Stimulated activated CD4-positive, alpha-beta T cell treated with anti-CD3 and anti-CD28 coated beads, Interleukin-4, amount 100 ng/mL, for 48 hours (primary cell): Measurements from ENCODE around the gene MUC20.
"Not testable (repeated sequence)": the region's sequence is repeated elsewhere in the genome, so short reads cannot be mapped to it uniquely, and the experiment has no call there.

Experiments
- DNase-seq, 2 donors: peaks; one replicate each; pipeline ENCODE4 v3.0.0-alpha.2; 2020; ENCODE audit warnings: low read depth in 2 of 2

The MUC20 gene, protein sequence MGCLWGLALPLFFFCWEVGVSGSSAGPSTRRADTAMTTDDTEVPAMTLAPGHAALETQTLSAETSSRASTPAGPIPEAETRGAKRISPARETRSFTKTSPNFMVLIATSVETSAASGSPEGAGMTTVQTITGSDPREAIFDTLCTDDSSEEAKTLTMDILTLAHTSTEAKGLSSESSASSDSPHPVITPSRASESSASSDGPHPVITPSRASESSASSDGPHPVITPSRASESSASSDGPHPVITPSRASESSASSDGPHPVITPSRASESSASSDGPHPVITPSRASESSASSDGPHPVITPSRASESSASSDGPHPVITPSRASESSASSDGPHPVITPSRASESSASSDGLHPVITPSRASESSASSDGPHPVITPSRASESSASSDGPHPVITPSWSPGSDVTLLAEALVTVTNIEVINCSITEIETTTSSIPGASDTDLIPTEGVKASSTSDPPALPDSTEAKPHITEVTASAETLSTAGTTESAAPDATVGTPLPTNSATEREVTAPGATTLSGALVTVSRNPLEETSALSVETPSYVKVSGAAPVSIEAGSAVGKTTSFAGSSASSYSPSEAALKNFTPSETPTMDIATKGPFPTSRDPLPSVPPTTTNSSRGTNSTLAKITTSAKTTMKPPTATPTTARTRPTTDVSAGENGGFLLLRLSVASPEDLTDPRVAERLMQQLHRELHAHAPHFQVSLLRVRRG

DNA sequence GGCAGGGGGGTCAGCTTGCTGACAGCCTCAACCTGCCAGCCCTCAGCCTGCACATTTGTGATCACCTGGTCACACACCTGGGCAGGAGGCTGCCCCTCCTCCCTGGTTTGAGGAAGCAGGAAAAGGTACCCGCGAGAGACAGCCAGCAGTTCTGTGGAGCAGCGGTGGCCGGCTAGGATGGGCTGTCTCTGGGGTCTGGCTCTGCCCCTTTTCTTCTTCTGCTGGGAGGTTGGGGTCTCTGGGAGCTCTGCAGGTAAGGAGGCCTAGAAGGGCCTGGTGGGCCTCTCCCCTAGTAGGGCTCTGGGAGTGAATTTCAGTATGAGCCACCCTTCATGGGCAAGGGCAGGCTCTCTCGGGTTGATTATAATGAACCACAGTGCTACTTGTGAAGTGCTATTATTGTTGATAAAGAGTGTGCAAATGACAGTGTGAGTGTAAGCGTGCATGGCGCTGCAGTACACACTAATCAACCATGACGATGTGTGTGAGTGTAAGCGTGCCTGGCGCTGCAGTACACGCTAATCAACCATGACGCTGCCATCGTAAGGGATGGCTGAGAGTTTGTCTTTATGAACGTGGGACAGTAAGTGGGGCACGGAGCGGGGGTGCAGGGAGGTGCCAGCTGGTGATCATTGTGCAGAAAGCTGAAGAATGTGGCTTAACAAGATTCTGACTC is at the start of gene MUC20:
MUC20 (plus strand) TSS at position 148 of the 676 bp plus-strand sequence; CDS start at position 178, 30 bp downstream.
- not testable (repeated sequence) for DNase-seq

DNA sequence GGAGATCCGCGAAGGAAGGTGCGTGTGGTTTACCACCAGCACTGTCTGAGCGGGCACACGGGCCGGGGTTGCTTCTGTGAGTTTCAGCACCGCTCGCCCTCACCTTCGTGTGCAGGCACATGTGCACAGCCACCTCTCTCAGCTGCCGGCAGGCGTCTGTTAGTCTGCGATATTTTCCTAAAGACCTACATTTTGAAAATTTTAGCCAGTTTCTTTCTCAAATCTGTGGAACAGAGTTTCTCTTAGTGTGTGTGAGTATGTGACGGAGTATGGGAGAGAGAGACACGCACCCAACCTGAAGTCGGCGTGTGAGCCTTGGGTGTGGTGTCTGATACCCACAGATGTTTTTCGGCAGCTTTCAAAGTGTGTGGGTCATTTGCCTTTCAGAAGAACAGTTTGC is 49.5 kb upstream of the MUC20 start:
- not testable (repeated sequence) for DNase-seq

DNA sequence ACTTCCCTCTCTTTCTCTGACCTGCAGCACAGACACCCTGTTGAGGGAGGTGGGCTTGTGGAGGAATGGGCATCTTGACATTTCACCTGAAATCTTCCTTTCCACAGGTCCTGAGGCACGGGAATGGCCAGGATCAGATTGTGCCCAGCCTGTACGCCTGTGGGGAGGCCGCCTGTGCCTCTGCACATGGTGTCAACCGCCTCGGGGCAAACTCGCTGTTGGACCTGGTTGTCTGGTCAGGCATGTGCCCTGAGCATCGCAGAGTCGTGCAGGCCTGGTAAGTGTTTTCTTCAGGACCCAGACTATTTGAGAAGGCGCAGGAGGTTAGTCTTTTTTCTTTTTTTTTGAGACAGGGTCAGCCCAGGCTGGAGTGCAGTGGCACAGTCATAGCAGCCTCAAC is 47.1 kb upstream of the MUC20 start:
- not testable (repeated sequence) for DNase-seq

DNA sequence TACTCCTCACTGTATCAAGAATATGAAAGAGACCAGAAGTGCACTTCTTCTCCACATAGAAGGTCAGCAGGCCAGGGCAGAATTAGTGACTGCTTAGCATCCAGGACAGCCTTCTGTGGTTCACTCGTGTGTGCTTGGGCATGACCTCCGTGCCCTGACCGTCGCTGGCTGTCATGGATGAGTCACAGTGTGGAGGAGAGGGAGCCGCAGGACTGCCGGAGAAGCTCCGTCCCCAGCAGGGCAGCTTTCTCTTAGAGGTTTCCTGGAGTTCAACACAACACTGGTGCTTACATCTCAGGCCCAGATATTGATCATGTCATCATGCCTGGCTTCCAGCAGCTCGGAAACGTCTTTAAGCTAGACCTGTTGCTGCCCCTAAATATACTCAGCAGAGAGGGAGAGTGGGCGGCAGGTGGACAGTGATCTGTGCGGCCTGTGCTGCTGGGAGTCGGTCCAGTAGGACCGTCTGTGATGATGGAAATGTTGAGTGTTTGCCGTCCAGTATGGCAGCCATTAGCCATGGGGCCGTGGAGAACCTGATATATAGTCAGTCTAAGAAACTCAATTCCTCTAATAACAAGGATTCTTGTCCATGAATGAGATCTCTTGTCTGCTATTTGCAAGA is 42.3 kb upstream of the MUC20 start:
- not testable (repeated sequence) for DNase-seq

DNA sequence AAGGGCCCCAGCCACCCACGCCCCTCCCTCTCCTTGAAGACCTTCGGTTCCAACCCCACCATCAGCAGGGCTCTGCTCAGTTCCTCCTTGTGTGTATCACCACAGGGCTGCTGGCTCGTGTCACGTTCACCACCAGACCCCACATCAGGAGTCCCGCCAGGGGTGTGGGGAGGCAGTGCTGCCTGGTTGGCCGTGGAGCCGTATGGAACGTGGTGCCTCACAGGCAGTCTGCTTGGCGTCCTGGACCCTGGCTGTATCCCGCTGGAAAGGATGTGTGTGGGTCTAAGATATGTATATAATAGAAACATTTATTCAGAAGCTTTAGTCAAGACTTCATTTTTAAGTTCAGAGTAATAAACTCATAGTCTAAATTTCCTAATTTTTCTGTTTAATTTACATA is 40.1 kb upstream of the MUC20 start:
- not testable (repeated sequence) for DNase-seq

DNA sequence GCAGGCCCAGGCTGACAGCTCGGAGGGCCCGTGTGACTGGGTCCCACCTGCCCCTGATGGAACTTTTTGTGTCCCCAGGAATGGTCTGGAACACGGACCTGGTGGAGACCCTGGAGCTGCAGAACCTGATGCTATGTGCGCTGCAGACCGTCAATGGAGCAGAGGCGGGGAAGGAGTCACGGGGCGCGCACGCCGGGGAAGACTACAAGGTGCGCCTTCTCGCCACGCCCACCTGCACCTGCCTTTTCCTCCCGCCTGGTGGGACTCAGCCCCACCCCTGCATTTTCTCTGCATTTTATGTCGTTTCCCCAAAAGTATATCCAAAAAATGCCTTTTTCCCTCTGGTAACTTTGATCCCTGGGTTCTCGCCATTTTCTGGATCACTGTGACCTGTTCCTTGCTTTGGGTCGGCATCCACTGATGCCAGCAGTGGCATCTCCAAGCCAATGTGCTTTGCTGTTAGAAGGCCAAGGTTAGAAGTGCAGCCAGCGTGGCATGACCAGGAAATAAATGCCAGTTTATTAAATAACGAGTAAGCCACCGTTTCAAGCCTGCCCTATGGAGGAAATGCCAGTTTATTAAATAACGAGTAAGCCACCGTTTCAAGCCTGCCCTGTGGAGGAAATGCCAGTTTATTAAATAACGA is 39.2 kb upstream of the MUC20 start:
- not testable (repeated sequence) for DNase-seq

DNA sequence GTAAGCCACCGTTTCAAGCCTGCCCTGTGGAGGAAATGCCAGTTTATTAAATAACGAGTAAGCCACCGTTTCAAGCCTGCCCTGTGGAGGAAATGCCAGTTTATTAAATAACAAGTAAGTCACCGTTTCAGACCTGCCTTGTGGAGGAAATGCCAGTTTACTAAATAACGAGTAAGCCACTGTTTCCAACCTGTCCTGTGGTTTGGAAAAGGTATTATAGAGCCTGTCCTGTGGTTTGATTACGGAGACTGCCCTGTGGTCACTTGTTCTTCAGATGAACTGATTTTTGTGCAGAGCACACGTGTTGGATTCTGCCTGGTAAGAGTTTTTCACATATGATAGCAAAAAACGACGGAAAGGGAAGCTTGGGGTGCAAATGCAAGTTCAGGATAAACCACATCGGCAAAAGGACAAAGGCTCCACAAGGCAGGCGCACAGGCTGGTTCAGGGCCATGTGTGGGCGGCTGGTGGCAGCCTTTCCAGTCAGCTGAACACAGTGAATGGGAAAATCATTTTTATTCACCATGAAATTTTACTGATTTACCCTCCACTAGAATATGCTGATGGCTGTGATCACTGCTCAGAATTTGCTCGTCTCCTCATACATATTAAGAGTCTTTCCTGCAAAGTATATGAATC is 38.6 kb upstream of the MUC20 start:
- DNase-seq = not testable (repeated sequence)

DNA sequence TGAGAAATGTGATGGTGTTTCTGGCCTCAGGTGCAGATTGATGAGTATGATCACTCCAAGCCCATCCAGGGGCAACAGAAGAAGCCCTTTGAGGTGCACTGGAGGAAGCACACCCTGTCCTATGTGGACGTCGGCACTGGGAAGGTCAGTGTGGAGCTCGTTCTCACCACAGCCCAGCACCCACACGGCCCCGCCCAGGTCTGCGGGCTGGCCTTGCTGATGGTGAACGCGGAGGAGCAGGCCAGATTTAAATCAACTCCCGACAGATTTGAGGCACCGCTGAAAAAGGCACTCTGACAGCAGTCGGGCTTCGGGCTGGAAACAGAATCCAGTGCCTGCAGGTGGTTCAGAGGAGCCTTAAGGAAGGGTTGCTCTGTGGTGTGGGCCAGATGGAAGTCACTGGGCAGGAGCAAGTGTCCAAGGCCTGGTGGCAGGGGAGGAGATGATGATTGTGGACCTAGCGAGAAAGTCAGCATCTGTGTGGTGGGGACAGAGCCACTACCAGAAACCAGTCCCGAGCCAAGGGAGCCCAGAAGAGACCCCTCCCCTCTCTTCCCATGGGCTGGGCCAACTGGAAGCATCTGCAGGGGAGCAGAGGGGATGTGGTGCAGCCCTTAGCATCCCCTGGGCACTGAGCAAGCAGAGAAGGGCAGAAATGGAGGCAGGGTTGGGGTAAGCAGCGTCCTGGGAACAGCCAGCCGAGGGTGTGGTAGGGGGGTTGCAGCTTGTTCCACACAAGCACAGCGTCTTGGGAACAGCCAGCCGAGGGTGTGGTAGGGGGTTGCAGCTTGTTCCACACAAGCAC is 36.9 kb upstream of the MUC20 start:
- not testable (repeated sequence) for DNase-seq

DNA sequence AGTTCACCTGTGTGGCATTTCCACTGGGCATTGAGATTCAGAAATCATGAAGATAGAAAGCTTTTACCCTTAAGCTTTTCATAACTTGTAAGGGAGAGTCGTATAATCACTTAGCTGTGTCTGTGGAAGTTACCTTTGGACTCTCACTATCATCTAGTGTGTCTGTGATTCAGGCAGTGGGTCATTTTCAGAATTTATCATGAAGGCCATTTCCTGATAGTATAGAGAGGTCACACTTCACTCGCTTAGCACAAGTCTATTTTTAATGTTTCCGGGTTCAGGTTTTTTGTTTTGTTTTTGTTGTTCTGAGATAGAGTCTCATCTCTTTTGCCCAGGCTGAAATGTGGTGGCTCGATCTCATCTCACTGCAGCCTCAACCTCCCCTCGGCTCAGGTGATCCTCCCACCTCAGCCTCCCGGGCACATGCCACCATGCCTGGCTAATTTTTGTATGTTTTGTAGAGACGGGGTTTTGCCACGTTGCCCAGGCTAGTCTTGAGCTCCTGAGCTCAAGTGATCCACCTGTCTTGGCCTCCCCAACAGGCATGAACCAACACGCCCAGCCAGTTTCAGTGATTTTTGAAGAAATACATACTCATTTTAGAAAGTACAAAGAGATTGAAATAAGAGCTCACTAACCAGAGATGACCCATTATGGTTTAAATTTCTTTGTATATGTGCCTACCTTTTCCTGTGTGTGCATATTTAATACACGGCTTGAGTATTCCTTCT is 36.1 kb upstream of the MUC20 start:
- DNase-seq = not testable (repeated sequence)

DNA sequence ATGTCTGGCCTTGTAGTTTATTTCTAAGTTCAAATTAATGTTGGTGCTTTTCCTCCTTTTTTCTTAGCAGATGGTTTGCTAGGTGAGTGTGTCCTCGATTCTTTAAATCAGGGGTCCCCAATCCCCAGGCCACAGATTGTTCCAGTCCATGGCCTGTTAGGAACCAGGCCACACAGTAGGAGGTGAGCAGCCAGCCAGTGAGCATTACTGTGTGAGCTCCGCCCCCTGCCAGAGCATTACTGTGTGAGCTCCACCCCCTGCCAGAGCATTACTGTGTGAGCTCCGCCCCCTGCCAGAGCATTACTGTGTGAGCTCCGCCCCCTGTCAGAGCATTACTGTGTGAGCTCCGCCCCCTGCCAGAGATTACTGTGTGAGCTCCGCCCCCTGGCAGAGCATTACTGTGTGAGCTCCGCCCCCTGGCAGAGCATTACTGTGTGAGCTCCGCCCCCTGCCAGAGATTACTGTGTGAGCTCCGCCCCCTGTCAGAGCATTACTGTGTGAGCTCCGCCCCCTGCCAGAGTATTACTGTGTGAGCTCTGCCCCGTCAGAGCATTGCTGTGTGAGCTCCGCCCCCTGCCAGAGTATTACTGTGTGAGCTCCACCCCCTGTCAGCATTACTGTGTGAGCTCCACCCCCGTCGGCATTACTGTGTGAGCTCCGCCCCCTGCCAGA is 34.1 kb upstream of the MUC20 start:
- DNase-seq = peak; percentile 14 to 33

DNA sequence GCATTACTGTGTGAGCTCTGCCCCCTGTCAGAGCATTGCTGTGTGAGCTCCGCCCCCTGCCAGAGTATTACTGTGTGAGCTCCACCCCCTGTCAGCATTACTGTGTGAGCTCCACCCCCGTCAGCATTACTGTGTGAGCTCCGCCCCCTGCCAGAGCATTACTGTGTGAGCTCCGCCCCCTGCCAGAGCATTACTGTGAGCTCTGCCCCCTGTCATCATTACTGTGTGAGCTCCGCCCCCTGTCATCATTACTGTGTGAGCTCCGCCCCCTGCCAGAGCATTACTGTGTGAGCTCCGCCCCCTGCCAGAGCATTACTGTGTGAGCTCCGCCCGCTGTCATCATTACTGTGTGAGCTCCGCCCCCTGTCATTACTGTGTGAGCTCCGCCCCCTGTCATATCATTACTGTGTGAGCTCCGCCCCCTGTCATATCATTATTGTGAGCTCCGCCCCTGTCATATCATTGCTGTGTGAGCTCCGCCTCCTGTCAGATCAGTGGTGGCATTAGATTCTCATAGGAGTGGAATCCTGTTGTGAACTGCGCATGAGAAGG is 33.5 kb upstream of the MUC20 start:
- DNase-seq = peak; percentile 56 to 58

DNA sequence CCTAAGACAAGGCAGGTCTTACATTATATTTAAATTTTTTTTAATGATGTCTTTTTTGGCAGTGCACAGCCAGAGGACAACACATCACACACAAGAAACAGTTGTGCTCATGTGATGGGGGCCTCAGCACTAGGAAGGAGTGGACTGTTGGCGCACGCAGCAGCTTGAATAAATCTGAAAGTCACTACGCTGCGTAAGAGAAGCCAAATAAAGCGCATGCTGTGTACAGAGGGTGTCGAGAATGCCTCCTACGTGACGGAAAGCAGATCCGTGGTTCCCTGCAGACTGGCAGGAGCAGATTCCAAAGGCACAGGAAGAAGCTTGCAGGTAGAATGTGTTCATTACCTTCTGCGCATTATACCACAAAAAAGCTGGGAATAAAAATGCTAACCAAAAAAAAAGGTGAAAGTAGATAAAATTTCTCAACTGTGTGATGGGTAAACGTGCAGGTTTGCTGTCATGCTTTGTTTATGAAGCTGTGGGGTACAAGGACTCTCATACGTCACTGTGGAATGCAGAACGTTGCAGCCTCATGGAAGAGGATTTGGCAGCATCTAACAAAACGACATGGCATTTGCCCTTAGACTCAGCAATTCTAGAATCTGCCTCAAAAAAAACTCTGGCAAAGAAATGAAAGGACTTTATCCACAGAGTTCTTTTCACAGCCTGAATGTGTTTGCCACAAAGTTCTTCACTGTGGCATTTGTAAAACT is 32.2 kb upstream of the MUC20 start:
- DNase-seq = not testable (repeated sequence)

DNA sequence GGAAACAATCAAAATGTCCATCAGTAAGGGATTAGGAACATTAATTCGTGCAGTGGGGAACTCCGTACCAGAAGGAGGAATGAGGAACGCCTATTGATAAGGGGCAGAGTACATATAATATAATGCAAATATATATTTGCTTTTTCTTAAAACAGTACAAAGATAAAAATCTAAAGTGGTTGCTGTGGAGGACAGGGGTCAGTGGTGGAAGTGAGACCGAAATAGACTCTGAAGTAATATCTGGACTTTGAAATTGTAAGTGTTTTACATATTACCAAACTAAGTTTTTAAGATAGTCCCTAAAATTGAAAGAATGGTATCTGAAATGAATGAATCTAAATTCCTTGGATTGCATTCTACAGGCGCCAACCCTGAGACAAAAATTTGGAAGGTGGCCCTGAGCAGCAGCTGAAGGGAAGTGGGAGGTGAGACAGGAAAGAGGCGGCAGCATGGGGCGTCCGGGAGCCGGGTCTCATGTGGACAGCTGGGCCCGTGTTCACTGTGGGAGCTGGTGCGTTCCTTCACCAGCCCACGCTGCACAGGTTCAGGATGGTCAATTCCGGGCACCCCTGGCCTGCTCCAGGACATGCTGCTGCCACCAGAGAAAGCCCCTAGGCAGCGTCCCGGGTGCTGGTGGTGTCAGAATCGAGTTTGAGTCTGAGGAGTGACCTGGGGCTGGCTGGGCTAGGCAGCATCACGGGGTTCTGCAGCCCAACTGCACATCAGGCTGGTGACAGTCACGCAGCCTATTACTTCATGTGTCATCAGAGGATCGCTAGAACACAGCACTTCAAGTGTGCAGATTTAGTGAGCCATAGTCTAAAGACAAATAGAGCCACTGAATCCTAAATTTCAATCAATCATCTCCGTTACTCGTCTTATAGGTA is 31.4 kb upstream of the MUC20 start:
- not testable (repeated sequence) for DNase-seq

DNA sequence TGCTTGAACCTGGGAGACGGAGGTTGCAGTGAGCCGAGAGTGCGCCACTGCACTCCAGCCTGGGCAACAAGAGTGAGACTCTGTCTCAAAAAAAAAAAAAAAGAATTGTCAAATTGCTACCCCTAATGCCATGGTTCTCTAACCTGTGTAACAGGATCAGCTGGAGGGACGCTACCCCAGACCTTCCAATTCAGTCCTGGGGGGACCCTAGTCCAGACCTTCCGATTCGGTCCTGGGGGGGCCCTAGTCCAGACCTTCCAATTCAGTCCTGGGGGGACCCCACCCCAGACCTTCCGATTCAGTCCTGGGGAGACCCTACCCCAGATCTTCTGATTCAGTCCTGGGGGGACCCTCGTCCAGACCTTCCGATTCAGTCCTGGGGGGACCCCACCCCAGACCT is 29.8 kb upstream of the MUC20 start:
- no peak for DNase-seq

DNA sequence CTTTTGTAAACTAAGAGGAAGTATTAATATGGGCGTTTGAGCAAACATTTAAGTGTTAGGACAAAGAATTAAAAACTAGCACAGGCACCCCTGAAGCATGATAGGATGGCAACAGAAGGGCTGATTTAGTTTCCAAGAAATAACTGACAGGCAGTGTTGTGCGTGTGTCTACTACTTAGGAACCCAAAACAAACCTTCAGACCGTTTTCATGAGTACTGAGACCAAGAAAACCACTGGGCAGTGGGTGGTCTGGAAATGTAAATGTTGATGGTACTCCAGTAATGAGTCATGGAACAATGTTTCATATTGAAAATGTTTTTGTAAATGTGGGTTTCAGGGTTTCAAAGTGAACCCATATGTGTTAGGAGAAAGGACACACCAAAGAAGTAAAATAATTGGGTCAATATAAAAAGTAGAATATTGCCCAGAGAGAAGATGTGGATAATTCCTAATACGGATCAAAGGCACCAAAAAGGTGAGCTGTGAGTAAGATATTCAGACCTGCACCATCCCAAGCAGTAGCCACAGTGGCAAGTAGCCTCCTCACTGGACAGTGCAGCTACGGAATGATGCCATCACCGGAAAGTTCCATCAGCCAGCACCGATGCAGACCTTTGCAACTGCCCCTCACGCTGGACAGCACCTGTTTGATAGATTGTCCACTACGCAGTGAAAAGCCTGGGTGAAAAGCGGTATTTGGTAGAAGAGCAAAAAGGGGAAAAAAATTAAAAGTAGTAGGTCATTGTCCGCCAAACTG is 29.0 kb upstream of the MUC20 start:
- DNase-seq = not testable (repeated sequence)

DNA sequence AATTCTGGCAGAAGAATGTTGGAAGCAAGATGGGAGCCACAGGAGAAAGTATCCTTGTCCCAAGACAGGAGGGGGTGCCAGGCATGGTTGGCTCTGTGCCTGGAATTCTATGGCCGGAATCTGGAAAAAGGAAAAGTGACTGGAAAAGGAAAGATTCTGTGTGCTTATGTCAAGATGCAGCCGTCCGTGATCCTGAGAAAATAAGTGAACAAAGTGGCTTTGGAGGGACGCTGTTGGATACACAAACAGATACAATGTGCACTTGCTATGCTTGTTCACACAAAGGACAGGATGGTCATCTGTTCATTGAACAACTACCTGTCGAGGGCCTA is 28.5 kb upstream of the MUC20 start:
- DNase-seq = no peak
